HL-60 (cell line): ENCODE results near the gene FSCN2.

Experiments
- DNase-seq, 2 experiments: peaks; one replicate each; pipeline ENCODE4 v3.0.0-alpha.2; 2010 to 2020; ENCODE audit warnings: low read depth in 1 of 2, low spot score in 1 of 2
- H3K27ac ChIP-seq: fragments of 250-450 bp; sonication (Bioruptor Pico); replicated peaks from 2 replicates; pipeline ENCODE4 v1.5.1; 2020; ENCODE audit warnings: mild to moderate bottlenecking, moderate library complexity
- H3K27me3 ChIP-seq: fragments of 250-450 bp; sonication (Bioruptor Pico); 2 replicates; pipeline ENCODE4 v1.5.1; 2021; ENCODE audit warnings: mild to moderate bottlenecking, moderate library complexity; ENCODE audit not compliant: insufficient read depth, poor library complexity, severe bottlenecking
- H3K4me3 ChIP-seq: replicated peaks from 2 replicates; pipeline ENCODE4 v1.5.1; 2011; ENCODE audit warnings: mild to moderate bottlenecking, control low read depth, low read length; ENCODE audit not compliant: insufficient read depth
- GABPA ChIP-seq: IDR thresholded peaks from 2 replicates; pipeline ENCODE4 v1.6.1; 2012; ENCODE audit warnings: low read depth
- POLR2AphosphoS5 ChIP-seq: IDR thresholded peaks from 2 replicates; pipeline ENCODE4 v1.6.1; 2012; ENCODE audit warnings: low read depth
- SPI1 ChIP-seq: IDR thresholded peaks from 2 replicates; pipeline ENCODE4 v1.6.1; 2012; ENCODE audit warnings: low read depth, mild to moderate bottlenecking, borderline replicate concordance
- TF ChIP-seq, protein P1 (sequence below): IDR thresholded peaks from 2 replicates; pipeline ENCODE4 v1.6.1; 2012; ENCODE audit warnings: low read depth; ENCODE audit not compliant: insufficient replicate concordance
- TF ChIP-seq, protein P2 (sequence below): IDR thresholded peaks from one replicate; pipeline ENCODE4 v1.5.1; 2011; ENCODE audit warnings: low read length, control low read depth, inconsistent platforms; ENCODE audit not compliant: insufficient read depth

The FSCN2 gene

DNA sequence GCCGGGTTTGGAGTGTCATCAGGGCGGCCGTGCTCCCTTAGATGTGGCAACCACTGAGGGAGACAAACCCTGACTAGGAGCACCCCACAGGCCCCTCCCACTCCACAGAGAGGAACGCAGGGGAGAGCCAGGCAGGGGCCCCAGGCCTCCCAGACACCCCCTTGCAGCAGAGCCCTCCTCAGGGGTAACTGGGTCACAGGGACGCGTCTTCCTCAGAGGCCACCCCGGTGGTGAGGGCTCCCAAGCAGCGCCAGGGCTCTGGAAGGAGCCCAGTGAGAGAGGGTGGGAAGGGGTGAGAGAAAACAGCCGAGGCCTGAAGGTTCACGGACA is 11.4 kb downstream of the FSCN2 start:
- Histone ChIP-seq H3K27me3 (peaks cover 14% of the 10 kb centered on the region), H3K27ac (no peak overlapping the region), H3K4me3 (no peak overlapping the region)
- TF ChIP-seq SPI1 (no peak), GABPA (no peak), POLR2AphosphoS5 (no peak)
- TF ChIP-seq, protein P1, sequence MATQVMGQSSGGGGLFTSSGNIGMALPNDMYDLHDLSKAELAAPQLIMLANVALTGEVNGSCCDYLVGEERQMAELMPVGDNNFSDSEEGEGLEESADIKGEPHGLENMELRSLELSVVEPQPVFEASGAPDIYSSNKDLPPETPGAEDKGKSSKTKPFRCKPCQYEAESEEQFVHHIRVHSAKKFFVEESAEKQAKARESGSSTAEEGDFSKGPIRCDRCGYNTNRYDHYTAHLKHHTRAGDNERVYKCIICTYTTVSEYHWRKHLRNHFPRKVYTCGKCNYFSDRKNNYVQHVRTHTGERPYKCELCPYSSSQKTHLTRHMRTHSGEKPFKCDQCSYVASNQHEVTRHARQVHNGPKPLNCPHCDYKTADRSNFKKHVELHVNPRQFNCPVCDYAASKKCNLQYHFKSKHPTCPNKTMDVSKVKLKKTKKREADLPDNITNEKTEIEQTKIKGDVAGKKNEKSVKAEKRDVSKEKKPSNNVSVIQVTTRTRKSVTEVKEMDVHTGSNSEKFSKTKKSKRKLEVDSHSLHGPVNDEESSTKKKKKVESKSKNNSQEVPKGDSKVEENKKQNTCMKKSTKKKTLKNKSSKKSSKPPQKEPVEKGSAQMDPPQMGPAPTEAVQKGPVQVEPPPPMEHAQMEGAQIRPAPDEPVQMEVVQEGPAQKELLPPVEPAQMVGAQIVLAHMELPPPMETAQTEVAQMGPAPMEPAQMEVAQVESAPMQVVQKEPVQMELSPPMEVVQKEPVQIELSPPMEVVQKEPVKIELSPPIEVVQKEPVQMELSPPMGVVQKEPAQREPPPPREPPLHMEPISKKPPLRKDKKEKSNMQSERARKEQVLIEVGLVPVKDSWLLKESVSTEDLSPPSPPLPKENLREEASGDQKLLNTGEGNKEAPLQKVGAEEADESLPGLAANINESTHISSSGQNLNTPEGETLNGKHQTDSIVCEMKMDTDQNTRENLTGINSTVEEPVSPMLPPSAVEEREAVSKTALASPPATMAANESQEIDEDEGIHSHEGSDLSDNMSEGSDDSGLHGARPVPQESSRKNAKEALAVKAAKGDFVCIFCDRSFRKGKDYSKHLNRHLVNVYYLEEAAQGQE: no peak
- TF ChIP-seq, protein P2, sequence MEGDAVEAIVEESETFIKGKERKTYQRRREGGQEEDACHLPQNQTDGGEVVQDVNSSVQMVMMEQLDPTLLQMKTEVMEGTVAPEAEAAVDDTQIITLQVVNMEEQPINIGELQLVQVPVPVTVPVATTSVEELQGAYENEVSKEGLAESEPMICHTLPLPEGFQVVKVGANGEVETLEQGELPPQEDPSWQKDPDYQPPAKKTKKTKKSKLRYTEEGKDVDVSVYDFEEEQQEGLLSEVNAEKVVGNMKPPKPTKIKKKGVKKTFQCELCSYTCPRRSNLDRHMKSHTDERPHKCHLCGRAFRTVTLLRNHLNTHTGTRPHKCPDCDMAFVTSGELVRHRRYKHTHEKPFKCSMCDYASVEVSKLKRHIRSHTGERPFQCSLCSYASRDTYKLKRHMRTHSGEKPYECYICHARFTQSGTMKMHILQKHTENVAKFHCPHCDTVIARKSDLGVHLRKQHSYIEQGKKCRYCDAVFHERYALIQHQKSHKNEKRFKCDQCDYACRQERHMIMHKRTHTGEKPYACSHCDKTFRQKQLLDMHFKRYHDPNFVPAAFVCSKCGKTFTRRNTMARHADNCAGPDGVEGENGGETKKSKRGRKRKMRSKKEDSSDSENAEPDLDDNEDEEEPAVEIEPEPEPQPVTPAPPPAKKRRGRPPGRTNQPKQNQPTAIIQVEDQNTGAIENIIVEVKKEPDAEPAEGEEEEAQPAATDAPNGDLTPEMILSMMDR: no peak
- no peak for DNase-seq

DNA sequence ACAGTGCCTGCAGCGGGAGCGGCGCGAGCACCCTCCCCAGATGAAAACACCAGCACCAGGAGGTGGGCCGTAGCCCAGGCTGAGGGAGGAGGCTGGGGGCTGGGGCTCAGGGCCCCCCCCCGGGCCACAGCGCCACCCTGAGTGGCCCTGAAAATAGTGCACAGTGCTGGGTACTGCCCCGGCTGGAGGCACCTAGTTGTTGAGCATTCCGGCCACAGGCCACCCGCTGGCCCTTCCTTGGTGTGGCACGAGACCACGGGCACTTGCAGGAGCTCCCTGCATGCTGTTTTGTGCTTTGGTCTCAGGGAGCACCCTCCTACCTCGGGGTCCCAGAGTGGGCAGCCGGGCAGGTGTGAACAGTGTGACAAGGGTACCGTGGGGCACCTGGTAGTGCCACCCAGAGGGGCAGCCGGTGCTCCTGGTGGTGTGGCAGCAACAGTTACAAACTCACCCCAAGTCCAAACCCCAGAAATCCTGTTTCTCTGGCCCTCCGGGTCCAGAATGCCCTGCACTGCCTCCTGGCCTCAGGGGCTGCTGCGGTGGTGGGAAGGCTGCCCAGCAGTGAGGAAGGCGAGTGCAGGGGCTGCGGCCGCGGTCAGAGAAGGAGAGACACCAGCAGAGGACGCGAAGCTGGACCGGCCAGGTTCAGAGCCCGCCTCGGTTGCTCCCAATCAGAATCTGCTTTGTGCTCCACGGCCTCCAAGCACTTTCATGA is 11.9 kb downstream of the FSCN2 start:
- DNase-seq: no peak
- TF ChIP-seq, protein P1: no peak
- no peak for TF ChIP-seq GABPA
- TF ChIP-seq POLR2AphosphoS5: no peak
- TF ChIP-seq, protein P2: no peak
- no peak for TF ChIP-seq SPI1
- H3K27ac ChIP-seq: no peak overlapping the region
- H3K4me3 ChIP-seq: no peak overlapping the region
- peaks cover 14% of the 10 kb centered on the region for H3K27me3 ChIP-seq

DNA sequence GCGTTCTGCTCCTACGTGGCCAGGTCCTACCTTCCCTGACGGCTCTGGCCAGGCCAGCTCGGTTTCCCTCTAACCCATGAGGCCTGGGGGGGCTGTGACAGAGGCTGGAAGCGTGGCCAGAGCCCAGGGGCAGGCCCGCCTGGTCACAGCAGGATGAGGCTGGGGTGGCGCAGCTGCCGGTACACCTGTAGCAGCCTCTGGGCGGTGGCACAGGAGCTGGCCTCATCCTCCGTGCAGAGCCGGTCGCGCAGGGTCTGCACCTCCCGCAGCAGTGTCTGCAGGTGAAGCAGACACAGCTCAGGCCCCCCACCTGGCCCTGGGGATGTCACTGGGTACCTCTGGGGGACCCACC is 12.5 kb downstream of the FSCN2 start:
- no peak for TF ChIP-seq POLR2AphosphoS5
- no peak for TF ChIP-seq SPI1
- TF ChIP-seq, protein P1: no peak
- H3K27ac ChIP-seq: no peak overlapping the region
- H3K4me3 ChIP-seq: no peak overlapping the region
- peaks cover 14% of the 10 kb centered on the region for H3K27me3 ChIP-seq
- DNase-seq: no peak
